Epithelial cell of proximal tubule (primary cell): Measurements from ENCODE around the gene PDE6A. TPM values are rescaled to one million over a fixed set of nuclear protein-coding genes. Genes with fewer than 3 reads are reported as not detected.

Source experiments
- DNase-seq: peaks from one replicate; pipeline ENCODE4 v3.0.0-alpha.2; 2011; ENCODE audit warnings: low read depth
- H3K4me3 ChIP-seq: 2 replicates; pipeline ENCODE4 v1.5.1; 2011; ENCODE audit warnings: low read depth, mild to moderate bottlenecking, low read length
- total RNA-seq: library from RNA; depleted of rRNA; stranded (reverse); fragments of >200 nt; gene quantifications from 2 replicates; pipeline ENCODE4 v1.2.3, GENCODE V29; 2015
- TF ChIP-seq, protein P1 (sequence below): conservative IDR thresholded peaks from 2 replicates; pipeline ENCODE4 v1.5.1; 2012; ENCODE audit warnings: low read depth, mild to moderate bottlenecking, low read length

Gene PDE6A
- total RNA-seq, 1 donor from 2014 or later: not detected

GRCh38 chr5:149847611-149848010 is 97.0 kb downstream of the PDE6A start:
- TF ChIP-seq, protein P1, sequence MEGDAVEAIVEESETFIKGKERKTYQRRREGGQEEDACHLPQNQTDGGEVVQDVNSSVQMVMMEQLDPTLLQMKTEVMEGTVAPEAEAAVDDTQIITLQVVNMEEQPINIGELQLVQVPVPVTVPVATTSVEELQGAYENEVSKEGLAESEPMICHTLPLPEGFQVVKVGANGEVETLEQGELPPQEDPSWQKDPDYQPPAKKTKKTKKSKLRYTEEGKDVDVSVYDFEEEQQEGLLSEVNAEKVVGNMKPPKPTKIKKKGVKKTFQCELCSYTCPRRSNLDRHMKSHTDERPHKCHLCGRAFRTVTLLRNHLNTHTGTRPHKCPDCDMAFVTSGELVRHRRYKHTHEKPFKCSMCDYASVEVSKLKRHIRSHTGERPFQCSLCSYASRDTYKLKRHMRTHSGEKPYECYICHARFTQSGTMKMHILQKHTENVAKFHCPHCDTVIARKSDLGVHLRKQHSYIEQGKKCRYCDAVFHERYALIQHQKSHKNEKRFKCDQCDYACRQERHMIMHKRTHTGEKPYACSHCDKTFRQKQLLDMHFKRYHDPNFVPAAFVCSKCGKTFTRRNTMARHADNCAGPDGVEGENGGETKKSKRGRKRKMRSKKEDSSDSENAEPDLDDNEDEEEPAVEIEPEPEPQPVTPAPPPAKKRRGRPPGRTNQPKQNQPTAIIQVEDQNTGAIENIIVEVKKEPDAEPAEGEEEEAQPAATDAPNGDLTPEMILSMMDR: no peak
- H3K4me3 ChIP-seq: no peak overlapping the region
- no peak for DNase-seq

GRCh38 chr5:149846021-149846420 is 98.6 kb downstream of the PDE6A start:
- no peak overlapping the region for H3K4me3 ChIP-seq
- TF ChIP-seq, protein P1: no peak
- no peak for DNase-seq

- TF ChIP-seq, protein P1: no peak
- no peak overlapping the region for H3K4me3 ChIP-seq
- DNase-seq: no peak
Observed at GRCh38 chr5:149845601-149846000, 99.0 kb downstream of the PDE6A start.

- no peak overlapping the region for H3K4me3 ChIP-seq
- no peak for DNase-seq
- TF ChIP-seq, protein P1: no peak
Observed at GRCh38 chr5:149841851-149842793, 102.5 kb downstream of the PDE6A start.

- DNase-seq: no peak
- TF ChIP-seq, protein P1: no peak
Observed at GRCh38 chr5:149840226-149840825, 104.3 kb downstream of the PDE6A start.

GRCh38 chr5:149839761-149840160 is 104.8 kb downstream of the PDE6A start:
- DNase-seq: no peak
- TF ChIP-seq, protein P1: no peak
- H3K4me3 ChIP-seq: no peak overlapping the region

More at GRCh38 chr5:149840226-149840825, 104.3 kb downstream of the PDE6A start:
- H3K4me3 ChIP-seq: no peak overlapping the region
